ACC112 (cell line): ENCODE data around the gene MAP2.

Experiments used
- H2AFZ ChIP-seq: fragments of 200-600 bp; sonication (generic); one replicate; pipeline ENCODE4 v1.6.0; 2017; ENCODE audit warnings: antibody characterized with exemption, low read length; ENCODE audit not compliant: unreplicated experiment
- H3K27ac ChIP-seq: fragments of 200-600 bp; sonication (generic); 2 replicates; pipeline ENCODE4 v1.5.1; 2014; ENCODE audit warnings: low read depth, mild to moderate bottlenecking, antibody characterized with exemption, low read length, moderate library complexity
- H3K27me3 ChIP-seq: fragments of 200-600 bp; sonication (generic); 2 replicates; pipeline ENCODE4 v1.6.1; 2014; ENCODE audit warnings: mild to moderate bottlenecking, antibody characterized with exemption, low read length, moderate library complexity, mixed read lengths; ENCODE audit not compliant: insufficient read depth
- H3K36me3 ChIP-seq: fragments of 200-600 bp; sonication (generic); 2 replicates; pipeline ENCODE4 v1.6.1; 2016; ENCODE audit warnings: mild to moderate bottlenecking, antibody characterized with exemption, low read length, moderate library complexity, mixed read lengths; ENCODE audit not compliant: insufficient read depth
- H3K4me1 ChIP-seq: fragments of 200-600 bp; sonication (generic); one replicate; pipeline ENCODE4 v1.6.1; 2016; ENCODE audit warnings: low read length, mixed read lengths; ENCODE audit not compliant: insufficient read depth, unreplicated experiment, control insufficient read depth
- H3K4me3 ChIP-seq: fragments of 200-600 bp; sonication (generic); 2 replicates; pipeline ENCODE4 v1.5.1; 2014; ENCODE audit warnings: mild to moderate bottlenecking, low read depth, low read length
- H3K79me2 ChIP-seq: fragments of 200-600 bp; sonication (generic); one replicate; pipeline ENCODE4 v1.6.0; 2016; ENCODE audit warnings: low read length; ENCODE audit not compliant: control insufficient read depth, unreplicated experiment, insufficient read depth

MAP2 gene

DNA sequence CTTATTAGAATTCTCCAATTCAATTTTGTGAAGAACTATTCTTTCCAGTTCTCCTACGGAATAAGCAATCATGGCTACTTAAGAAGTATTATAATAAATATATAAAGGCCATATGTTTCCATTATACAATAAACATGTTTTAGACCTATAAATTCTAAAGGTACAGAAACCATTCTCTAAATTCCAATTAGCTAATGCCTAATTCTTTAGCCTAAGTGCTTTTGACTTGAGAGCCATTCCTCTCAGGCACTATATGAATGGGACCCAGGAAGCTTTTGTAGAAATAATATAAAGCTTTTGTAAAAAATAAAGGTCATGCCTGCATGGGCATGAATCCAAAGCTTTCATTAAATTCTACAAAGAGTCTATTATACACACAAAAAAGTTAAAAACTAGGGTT, 186.8 kb downstream of the MAP2 start:
- no peaks in the 10 kb centered on the region for H3K79me2 ChIP-seq
- H3K27me3 ChIP-seq, result no peaks in the 10 kb centered on the region
- no peaks in the 10 kb centered on the region for H3K4me1 ChIP-seq
- H3K27ac ChIP-seq, result no peak overlapping the region
- H2AFZ ChIP-seq, result no peak overlapping the region
- no peak overlapping the region for H3K4me3 ChIP-seq
- no peaks in the 10 kb centered on the region for H3K36me3 ChIP-seq

GRCh38 chr2:209613649-209614305, 189.9 kb downstream of the MAP2 start:
- Histone ChIP-seq H3K4me1 (no peaks in the 10 kb centered on the region), H3K36me3 (no peaks in the 10 kb centered on the region; the same call in 1 of the 2 replicates), H2AFZ (no peak overlapping the region), H3K27me3 (no peaks in the 10 kb centered on the region), H3K4me3 (no peak overlapping the region), H3K27ac (no peak overlapping the region), H3K79me2 (no peaks in the 10 kb centered on the region)

GRCh38 chr2:209614690-209615369, 191.0 kb downstream of the MAP2 start:
- Histone ChIP-seq H3K27ac (no peak overlapping the region), H3K4me3 (no peak overlapping the region), H3K79me2 (no peaks in the 10 kb centered on the region), H3K36me3 (no peaks in the 10 kb centered on the region; the same call in 1 of the 2 replicates), H2AFZ (no peak overlapping the region), H3K27me3 (no peaks in the 10 kb centered on the region), H3K4me1 (peaks cover 3% of the 10 kb centered on the region)

DNA sequence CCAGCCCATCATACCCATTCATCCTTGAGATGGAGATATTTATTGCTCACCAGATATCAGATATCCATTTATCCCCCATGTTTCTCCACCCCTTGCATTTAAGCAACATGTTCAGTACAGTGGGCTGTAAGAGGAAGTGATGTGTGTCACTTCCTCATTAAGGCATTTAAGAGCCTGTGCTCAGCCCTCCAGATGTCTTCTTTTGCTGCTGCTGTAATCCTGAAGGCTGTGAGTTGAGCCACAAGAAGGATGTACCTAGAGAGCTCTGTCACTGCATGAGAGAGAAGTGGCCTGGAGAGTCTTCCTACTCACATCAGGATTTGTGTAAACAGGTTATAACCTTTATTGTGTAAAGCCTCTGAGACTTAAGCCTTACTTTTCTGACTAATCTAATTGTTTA, 195.9 kb downstream of the MAP2 start:
- H2AFZ ChIP-seq, result no peak overlapping the region
- no peak overlapping the region for H3K4me3 ChIP-seq
- H3K27ac ChIP-seq, result no peak overlapping the region

GRCh38 chr2:209624192-209624938, 200.5 kb downstream of the MAP2 start:
- no peaks in the 10 kb centered on the region for H3K36me3 ChIP-seq

More for the DNA sequence above, 195.9 kb downstream of the MAP2 start:
- no peaks in the 10 kb centered on the region; the same call in 1 of the 2 replicates for H3K36me3 ChIP-seq
- H3K27me3 ChIP-seq, result no peaks in the 10 kb centered on the region
- no peaks in the 10 kb centered on the region for H3K79me2 ChIP-seq
- H3K4me1 ChIP-seq, result peaks cover 6% of the 10 kb centered on the region

GRCh38 chr2:209629597-209629996, 205.8 kb downstream of the MAP2 start:
- Histone ChIP-seq H2AFZ (no peak overlapping the region), H3K36me3 (no peaks in the 10 kb centered on the region; the same call in 1 of the 2 replicates), H3K79me2 (no peaks in the 10 kb centered on the region), H3K4me3 (peak overlapping the region; percentile 25; the same call in 1 of the 2 replicates), H3K27me3 (no peaks in the 10 kb centered on the region), H3K27ac (peak overlapping the region; percentile 14), H3K4me1 (peaks cover 18% of the 10 kb centered on the region)

More at GRCh38 chr2:209624192-209624938, 200.5 kb downstream of the MAP2 start:
- no peak overlapping the region for H3K27ac ChIP-seq
- H3K27me3 ChIP-seq, result no peaks in the 10 kb centered on the region
- H2AFZ ChIP-seq, result no peak overlapping the region
- H3K4me3 ChIP-seq, result no peak overlapping the region
- no peaks in the 10 kb centered on the region for H3K79me2 ChIP-seq
- peaks cover 14% of the 10 kb centered on the region for H3K4me1 ChIP-seq

- H3K27ac ChIP-seq, result no peak overlapping the region
- no peak overlapping the region for H2AFZ ChIP-seq
- H3K79me2 ChIP-seq, result no peaks in the 10 kb centered on the region
- no peaks in the 10 kb centered on the region for H3K27me3 ChIP-seq
- no peaks in the 10 kb centered on the region; the same call in 1 of the 2 replicates for H3K36me3 ChIP-seq
- no peak overlapping the region for H3K4me3 ChIP-seq
- H3K4me1 ChIP-seq, result peaks cover 33% of the 10 kb centered on the region
These were observed 210.1 kb downstream of the MAP2 start for GRCh38 chr2:209633911-209634310.

- no peaks in the 10 kb centered on the region; the same call in 1 of the 2 replicates for H3K36me3 ChIP-seq
- no peak overlapping the region for H3K4me3 ChIP-seq
- peak overlapping the region; percentile 3 for H2AFZ ChIP-seq
- H3K79me2 ChIP-seq, result no peaks in the 10 kb centered on the region
- H3K27ac ChIP-seq, result 0 out of 2 replicates have a peak overlapping the region, but pooled peaks have one; percentile 17
- H3K4me1 ChIP-seq, result peaks cover 33% of the 10 kb centered on the region
- no peaks in the 10 kb centered on the region for H3K27me3 ChIP-seq
These were observed 212.2 kb downstream of the MAP2 start for GRCh38 chr2:209636076-209636475.

DNA sequence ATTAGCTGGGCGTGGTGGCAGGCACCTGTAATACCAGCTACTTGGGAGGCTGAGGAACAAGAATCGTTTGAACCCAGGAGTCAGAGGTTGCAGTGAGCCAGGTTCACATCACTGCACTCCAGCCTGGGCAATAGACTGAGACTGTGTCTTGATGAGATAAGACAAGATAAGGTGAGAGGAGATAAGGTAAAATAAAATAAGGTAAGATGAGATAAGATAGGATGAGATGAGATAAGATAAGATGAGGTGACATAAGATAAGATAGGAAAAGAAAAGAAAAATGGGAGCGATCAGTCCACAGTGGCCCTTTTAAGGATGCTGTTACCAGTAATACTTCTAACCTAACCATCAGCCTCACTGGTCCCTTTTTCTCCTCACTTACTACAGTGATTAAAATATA, 213.4 kb downstream of the MAP2 start:
- Histone ChIP-seq H3K4me1 (peaks cover 39% of the 10 kb centered on the region), H3K36me3 (no peaks in the 10 kb centered on the region; the same call in 1 of the 2 replicates), H2AFZ (no peak overlapping the region), H3K79me2 (no peaks in the 10 kb centered on the region), H3K27me3 (no peaks in the 10 kb centered on the region), H3K27ac (no peak overlapping the region), H3K4me3 (no peak overlapping the region)

DNA sequence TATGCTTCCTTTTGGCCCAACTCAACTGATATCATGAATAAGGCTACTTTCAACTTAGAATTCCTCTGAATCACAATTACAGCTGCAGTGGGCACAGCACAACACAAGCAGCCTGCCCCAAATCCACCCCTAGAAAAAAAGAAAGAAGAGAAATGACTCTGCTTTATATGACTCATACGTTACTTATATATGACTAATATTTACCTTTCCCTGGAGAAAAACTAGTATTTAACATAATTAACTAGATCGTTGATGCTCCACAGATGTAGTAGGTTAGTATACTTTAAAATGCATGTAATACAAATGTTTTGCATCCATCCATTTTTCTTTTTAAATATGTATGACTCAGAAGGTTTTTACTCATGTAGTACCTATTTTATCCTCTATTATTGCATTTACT, 214.5 kb downstream of the MAP2 start:
- H2AFZ ChIP-seq, result no peak overlapping the region
- peaks cover 49% of the 10 kb centered on the region for H3K4me1 ChIP-seq
- no peaks in the 10 kb centered on the region for H3K79me2 ChIP-seq
- H3K4me3 ChIP-seq, result no peak overlapping the region
- no peaks in the 10 kb centered on the region; the same call in 1 of the 2 replicates for H3K36me3 ChIP-seq
- H3K27me3 ChIP-seq, result no peaks in the 10 kb centered on the region
- peak overlapping the region; percentile 47 for H3K27ac ChIP-seq
